Common myeloid progenitor, CD34-positive (primary cell): ENCODE results near the gene RAB11FIP3.

ENCODE experiments used
- CTCF ChIA-PET: fragments of 350-600 bp; sonication (Branson Sonifier 250); formaldehyde crosslinking; loops from one replicate; lab custom pipeline; 2021; ENCODE audit warnings: antibody characterized with exemption; lab: Charles Lee
- POLR2A ChIA-PET: fragments of 350-600 bp; sonication (Branson Sonifier 250); formaldehyde crosslinking; loops from one replicate; lab custom pipeline; 2021; ENCODE audit warnings: antibody characterized with exemption; lab: Charles Lee
- DNase-seq, 3 donors: peaks; one replicate each; pipeline versions ENCODE4 v3.0.0 to v3.0.0-alpha.2; 2013
- H3K27ac ChIP-seq, 2 experiments: 1 replicate in 1 of 2; 2 replicates in 1 of 2; pipeline ENCODE4 v1.7.0; 2013; ENCODE audit warnings: inconsistent platforms in 2 of 2, low read length in 2 of 2, mild to moderate bottlenecking in 2 of 2, low read depth in 1 of 2, moderate library complexity in 1 of 2; ENCODE audit not compliant: severe bottlenecking in 2 of 2, insufficient read depth in 1 of 2, poor library complexity in 1 of 2
- H3K27me3 ChIP-seq, 5 experiments: replicated peaks in 2 of 5; 1 replicate in 3 of 5; 2 replicates in 2 of 5; pipeline versions ENCODE4 v1.6.1 to v1.7.0; 2013; ENCODE audit warnings: low read length in 4 of 5, mild to moderate bottlenecking in 2 of 5, moderate library complexity in 2 of 5, inconsistent platforms in 1 of 5; ENCODE audit not compliant: insufficient read depth in 5 of 5, control insufficient read depth in 4 of 5
- H3K36me3 ChIP-seq, 4 experiments: 1 replicate in 2 of 4; 2 replicates in 2 of 4; pipeline versions ENCODE4 v1.6.1 to v1.7.0; 2013; ENCODE audit warnings: low read length in 3 of 4, control low read depth in 1 of 4, mild to moderate bottlenecking in 1 of 4; ENCODE audit not compliant: control insufficient read depth in 4 of 4, insufficient read depth in 4 of 4
- H3K4me1 ChIP-seq, 4 experiments: 1 replicate in 3 of 4; 2 replicates in 1 of 4; pipeline versions ENCODE4 v1.6.1 to v1.7.1; 2013; ENCODE audit warnings: low read length in 3 of 4, mild to moderate bottlenecking in 3 of 4, control low read depth in 1 of 4, inconsistent platforms in 1 of 4, moderate library complexity in 1 of 4; ENCODE audit not compliant: control insufficient read depth in 4 of 4, insufficient read depth in 4 of 4; ENCODE audit errors: control extremely low read depth in 1 of 4
- H3K4me3 ChIP-seq, 7 experiments: 1 replicate in 4 of 7; 2 replicates in 3 of 7; pipeline versions ENCODE4 v1.5.1 to v1.7.0; 2013; ENCODE audit warnings: mild to moderate bottlenecking in 7 of 7, low read length in 6 of 7, moderate library complexity in 6 of 7, inconsistent platforms in 2 of 7, low read depth in 2 of 7, control low read depth in 1 of 7; ENCODE audit not compliant: insufficient read depth in 4 of 7, control insufficient read depth in 1 of 7; ENCODE audit errors: extremely low read depth in 1 of 7
- H3K9me3 ChIP-seq, 5 experiments: 1 replicate in 4 of 5; 2 replicates in 1 of 5; pipeline versions ENCODE4 v1.6.1 to v1.7.1; 2013; ENCODE audit warnings: low read length in 4 of 5, mild to moderate bottlenecking in 2 of 5, inconsistent platforms in 1 of 5, low read depth in 1 of 5, moderate library complexity in 1 of 5; ENCODE audit not compliant: control insufficient read depth in 4 of 5, insufficient read depth in 2 of 5; ENCODE audit errors: control extremely low read depth in 1 of 5
- WGBS: methylation state at CpG from one replicate; pipeline ENCODE4 v1.1.5; 2013; ENCODE audit not compliant: insufficient coverage; 5-methylcytosine and 5-hydroxymethylcytosine counted together

Gene RAB11FIP3

DNA sequence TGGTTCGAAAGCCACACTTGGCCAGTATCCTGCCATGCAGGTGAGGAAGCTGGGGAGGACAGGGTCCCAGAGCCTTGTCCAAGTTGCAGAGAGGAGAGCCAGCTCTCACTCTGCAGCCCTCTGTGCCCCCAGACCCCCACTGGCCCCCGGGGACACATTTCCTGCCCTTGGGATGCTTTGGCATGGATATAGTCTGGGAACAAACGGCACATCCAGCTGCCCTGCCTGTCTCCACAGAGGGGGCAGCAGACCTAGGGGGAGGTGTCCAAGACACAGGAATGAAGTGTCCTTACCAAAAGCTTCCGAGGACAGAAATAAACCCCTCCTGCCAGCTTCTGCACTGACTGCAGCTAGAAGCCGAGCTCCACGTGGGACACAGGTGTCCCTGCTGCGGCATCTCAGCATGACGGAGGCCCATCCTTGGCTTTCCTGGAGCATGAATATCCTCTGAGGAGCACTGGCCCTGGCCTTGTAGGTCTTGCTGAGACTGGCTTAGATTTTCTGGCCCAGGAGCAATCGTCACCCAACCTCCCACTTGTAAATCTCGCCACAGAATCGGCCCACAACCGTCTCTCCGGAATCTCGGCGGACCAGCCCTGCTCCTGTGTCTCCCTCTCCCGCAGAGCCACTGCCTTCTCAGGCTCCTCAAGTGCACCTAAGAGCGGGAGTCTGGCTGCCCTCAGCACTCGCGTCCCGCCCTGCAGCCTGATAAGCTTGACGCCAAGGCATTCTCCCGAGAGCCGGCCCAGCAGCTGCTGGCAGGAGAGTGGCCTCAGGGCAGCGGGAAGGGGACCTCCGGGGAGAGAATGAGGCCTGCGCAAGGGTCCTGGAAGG lies 100.9 kb downstream of the RAB11FIP3 start:
- H3K27me3 ChIP-seq: no peaks in the 10 kb centered on the region
- ChIA-PET POLR2A (interaction anchor here (0.6 kb wide), 1 partner anchor 388 kb away, joined by 3 read pairs; the partner anchor contains the start of gene NPRL3), CTCF (interaction anchor here (0.9 to 1.3 kb wide), 3 partner anchors 13 to 42 kb away, joined by 3 to 4 read pairs (median 3); no protein-coding TSS in a partner anchor)
- H3K36me3 ChIP-seq: peaks cover 0 to 19% (median 3%) of the 10 kb centered on the region in 4 experiments
- peaks cover 0 to 40% (median 33%) of the 10 kb centered on the region in 4 experiments for H3K4me1 ChIP-seq
- peak overlapping the region; percentile 37 to 91 (median 83) for H3K4me3 ChIP-seq
- 10% methylated on average over 21 of the region's 26 CpGs for WGBS
- DNase-seq: peak in 1 of 3 donors; percentile 36
- no peaks in the 10 kb centered on the region for H3K9me3 ChIP-seq
- H3K27ac ChIP-seq: peak overlapping the region; percentile 75 to 89

DNA sequence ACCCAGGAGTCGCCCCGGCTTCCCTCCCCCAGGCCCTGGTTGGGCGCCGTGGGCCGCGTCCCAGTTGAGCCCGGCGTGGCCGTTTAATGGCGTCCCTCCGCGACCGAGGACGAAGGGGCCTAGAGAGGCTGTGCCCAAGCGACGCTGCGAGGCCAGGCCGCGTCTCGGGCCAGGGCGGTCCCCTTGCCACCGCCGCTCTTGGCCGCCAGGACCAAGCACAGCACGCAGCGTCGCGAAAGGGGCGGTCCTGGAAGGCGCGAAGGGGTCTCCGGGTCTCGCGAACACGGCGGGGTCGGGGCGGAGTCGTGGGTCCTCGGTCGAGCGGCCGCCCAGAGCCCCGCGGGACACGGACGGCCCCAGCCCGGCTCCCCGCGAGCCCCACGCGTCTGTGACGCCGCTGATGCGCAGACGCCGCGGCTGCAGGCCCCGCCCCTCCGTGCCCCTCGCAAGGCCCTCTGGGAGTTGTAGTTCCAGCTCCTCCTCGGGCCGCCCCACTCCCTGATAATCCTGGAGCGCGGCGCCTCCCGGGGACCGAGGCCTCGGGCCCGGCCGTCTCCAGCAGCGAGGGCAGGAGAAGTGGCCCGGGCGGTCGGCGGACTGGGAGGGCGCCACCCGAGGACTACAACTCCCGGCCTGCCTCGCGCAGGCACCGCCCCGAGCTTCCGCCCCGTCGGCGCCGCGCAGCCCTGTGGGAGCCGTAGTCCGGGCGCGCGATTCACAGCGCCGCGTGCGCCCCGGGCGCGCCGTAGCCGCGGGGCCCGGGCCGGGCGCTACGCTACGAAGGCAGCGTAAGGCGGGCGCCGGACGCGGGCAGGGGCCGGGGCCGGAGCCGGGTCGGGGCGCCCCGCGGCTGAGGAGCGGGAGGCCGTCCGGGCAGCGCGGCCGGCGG lies 101.8 kb downstream of the RAB11FIP3 start, which contains the start of gene CAPN15:
CAPN15 (plus strand) TSS at position 698 of the 889 bp plus-strand sequence. CDS start 19,127 bp downstream, outside the sequence.
- H3K27me3 ChIP-seq: no peaks in the 10 kb centered on the region
- peak; percentile 85 to 92 (median 91) for DNase-seq
- H3K27ac ChIP-seq: peak within 1 kb of the TSS; percentile 75 to 89
- no peaks in the 10 kb centered on the region for H3K9me3 ChIP-seq
- under 1% methylated on average over 123 of the region's 129 CpGs for WGBS
- POLR2A ChIA-PET: interaction anchor here (1.0 kb wide), 1 partner anchor 61 kb away, joined by 5 read pairs; no protein-coding TSS in a partner anchor
- CTCF ChIA-PET: interaction anchor here (0.8 to 1.3 kb wide), 2 partner anchors 32 to 42 kb away, joined by 3 read pairs; no protein-coding TSS in a partner anchor
- H3K36me3 ChIP-seq: peaks cover 0 to 19% (median 2%) of the 10 kb centered on the region in 4 experiments
- peaks cover 0 to 43% (median 33%) of the 10 kb centered on the region in 4 experiments for H3K4me1 ChIP-seq
- peak within 1 kb of the TSS; percentile 63 to 91 (median 83) for H3K4me3 ChIP-seq

DNA sequence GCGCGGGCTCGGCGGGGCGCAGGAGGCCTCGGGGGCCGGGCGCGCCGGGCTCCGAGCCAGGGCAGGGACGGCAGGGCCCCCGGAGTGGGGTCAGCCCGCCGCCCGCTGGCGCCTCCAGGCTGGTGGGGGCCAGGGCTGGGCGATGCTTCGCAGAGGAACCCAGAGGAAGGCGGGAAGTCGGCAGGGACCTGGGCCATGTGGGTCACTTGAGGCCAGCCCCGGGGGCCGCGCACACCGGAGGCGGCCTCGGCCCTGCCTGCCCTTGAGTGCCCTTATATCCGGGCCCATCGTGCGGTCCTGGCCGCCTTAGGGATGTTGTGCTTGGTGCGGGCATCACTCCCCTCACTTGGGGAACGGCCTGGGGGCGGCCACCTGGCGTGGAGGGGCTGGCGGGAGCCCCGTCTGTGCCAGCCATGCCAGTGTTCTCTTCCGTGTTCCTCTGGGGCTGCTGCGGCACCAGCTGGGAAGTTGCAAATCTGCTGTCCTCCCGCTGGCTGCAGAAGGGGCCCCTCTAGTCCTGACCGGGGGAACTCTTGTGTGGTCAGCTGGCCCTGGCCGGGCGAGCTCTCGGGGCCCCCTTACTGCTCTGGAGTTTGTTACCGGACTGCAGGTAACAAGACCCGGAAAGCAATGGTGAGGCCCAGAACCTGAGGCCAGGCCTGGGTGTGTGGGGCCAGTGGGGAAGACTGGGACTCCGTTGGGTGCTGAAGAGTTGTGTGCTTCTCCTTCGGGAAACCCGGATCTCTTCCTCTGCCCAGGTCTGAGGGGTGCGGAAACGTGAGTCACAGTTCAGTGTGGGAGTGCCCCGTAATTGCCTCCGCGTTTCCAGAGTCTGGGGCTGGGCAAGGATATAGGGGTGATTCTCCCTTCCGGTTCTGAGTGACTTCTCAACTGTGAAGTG lies 102.9 kb downstream of the RAB11FIP3 start:
- WGBS: 4% methylated on average over 47 of the region's 55 CpGs
- CTCF ChIA-PET: interaction anchor here (0.8 to 1.3 kb wide), 5 partner anchors 11 to 82 kb away, joined by 3 to 4 read pairs (median 3); no protein-coding TSS in a partner anchor
- peaks cover 0 to 43% (median 33%) of the 10 kb centered on the region in 4 experiments for H3K4me1 ChIP-seq
- POLR2A ChIA-PET: interaction anchor here (1.0 kb wide), 1 partner anchor 60 kb away, joined by 5 read pairs; no protein-coding TSS in a partner anchor
- peak overlapping the region; percentile 27 to 77 for H3K27ac ChIP-seq
- no peaks in the 10 kb centered on the region for H3K9me3 ChIP-seq
- DNase-seq: peak in 2 of 3 donors; percentile 34 to 50
- peak overlapping the region; percentile 63 to 91 (median 83) for H3K4me3 ChIP-seq
- H3K36me3 ChIP-seq: peaks cover 0 to 19% (median 2%) of the 10 kb centered on the region in 4 experiments
- H3K27me3 ChIP-seq: no peaks in the 10 kb centered on the region

DNA sequence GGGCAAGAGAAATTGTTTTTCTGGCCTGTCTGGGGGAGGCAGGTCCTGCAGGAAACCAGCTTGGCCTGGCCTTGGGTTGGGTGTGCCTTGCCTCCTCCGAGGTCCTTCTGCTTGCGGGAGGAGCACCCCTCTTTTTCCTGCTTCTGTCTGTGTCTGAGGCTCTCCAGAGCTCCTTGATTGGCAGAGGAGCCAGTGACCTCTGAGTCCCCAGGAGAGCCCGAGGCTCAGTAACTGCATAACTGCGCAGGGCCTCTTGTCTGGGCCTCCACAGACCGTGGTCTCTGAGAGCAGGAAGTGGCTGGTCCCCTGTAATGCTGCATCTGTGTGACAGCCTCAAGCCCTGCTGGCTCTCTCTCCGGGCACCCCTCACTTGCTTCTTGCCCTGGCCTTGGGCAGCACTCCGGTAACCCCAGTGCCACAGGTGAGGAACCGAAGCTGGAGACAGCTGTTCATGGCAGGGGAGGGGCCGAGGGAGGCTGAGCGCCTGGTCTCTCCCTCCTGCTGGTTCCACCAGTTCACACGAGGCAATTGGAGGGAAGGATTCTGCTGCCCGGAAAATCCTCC lies 103.6 kb downstream of the RAB11FIP3 start:
- Histone ChIP-seq H3K27me3 (no peaks in the 10 kb centered on the region), H3K4me1 (peaks cover 0 to 43% (median 33%) of the 10 kb centered on the region in 4 experiments), H3K27ac (peak overlapping the region; percentile 27 to 77), H3K4me3 (peak overlapping the region; percentile 6 to 91 (median 83)), H3K9me3 (no peaks in the 10 kb centered on the region), H3K36me3 (peaks cover 0 to 22% (median 2%) of the 10 kb centered on the region in 4 experiments)
- 57% methylated on average over 12 of the region's 12 CpGs for WGBS
- ChIA-PET POLR2A (no interaction called here), CTCF (interaction anchor here (0.8 to 1.4 kb wide), 4 partner anchors 10 to 82 kb away, joined by 3 to 4 read pairs (median 3); no protein-coding TSS in a partner anchor)
- peak in 2 of 3 donors; percentile 42 to 52 for DNase-seq

DNA sequence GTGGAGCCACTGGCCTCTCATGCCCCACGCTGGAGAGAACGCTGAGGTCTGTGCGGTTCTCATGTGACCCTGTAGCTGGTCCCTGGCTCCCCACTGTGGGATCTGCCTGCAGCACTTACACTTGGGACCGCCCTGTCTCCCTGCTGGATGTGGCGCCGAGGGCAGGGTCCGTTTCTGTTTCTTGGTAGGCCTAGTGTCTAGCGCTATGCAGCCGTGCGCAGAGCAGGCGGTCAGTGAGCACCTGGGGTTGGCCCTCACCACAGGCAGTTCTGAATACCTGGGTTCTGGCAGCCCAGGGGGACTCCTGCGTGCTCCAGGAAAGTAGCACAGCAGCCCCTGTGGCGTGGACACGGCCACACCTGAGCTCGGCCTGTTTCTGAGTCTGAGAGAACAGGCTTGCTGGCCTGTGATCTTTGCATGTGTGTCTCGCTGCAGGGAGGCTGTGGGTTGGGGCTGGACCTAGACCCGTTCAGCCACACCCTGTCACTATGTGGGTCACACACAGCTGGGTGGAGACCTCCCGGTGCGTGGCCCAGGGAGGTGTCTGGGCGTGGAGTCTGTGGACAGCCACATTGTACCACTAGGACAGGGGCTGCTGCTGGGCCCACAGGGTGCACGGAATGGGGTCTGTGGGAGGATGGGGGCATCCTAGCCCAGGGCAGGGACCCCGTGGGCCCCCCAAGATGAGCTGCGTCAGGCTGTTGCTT lies 104.8 kb downstream of the RAB11FIP3 start:
- Histone ChIP-seq H3K4me1 (peaks cover 0 to 41% (median 33%) of the 10 kb centered on the region in 4 experiments), H3K4me3 (no peak overlapping the region), H3K36me3 (peaks cover 2 to 28% (median 3%) of the 10 kb centered on the region in 4 experiments), H3K27ac (no peak overlapping the region), H3K9me3 (no peaks in the 10 kb centered on the region), H3K27me3 (no peaks in the 10 kb centered on the region)
- POLR2A ChIA-PET: no interaction called here
- no peak for DNase-seq
- CTCF ChIA-PET: interaction anchor here (1.3 to 1.4 kb wide), 2 partner anchors 9 to 10 kb away, joined by 3 to 6 read pairs; no protein-coding TSS in a partner anchor
- WGBS: 97% methylated on average over 23 of the region's 23 CpGs
